ENCODE results near the gene PTRHD1.

- TF ChIP-seq CTCF (IDR thresholded peaks at IDR 0.05) (no peak), EZH2phosphoT487 (IDR thresholded peaks at IDR 0.05) (no peak)
These were observed 13.5 kb upstream of the PTRHD1 start for GRCh38 chr2:24806661-24807036.
